AML-193 (cell line): ENCODE data around the gene CDH4.

Source experiments
- DNase-seq, 2 experiments: peaks; one replicate each; lab custom pipeline; 2025; lab: John Stamatoyannopoulos, UW

Gene CDH4

DNA sequence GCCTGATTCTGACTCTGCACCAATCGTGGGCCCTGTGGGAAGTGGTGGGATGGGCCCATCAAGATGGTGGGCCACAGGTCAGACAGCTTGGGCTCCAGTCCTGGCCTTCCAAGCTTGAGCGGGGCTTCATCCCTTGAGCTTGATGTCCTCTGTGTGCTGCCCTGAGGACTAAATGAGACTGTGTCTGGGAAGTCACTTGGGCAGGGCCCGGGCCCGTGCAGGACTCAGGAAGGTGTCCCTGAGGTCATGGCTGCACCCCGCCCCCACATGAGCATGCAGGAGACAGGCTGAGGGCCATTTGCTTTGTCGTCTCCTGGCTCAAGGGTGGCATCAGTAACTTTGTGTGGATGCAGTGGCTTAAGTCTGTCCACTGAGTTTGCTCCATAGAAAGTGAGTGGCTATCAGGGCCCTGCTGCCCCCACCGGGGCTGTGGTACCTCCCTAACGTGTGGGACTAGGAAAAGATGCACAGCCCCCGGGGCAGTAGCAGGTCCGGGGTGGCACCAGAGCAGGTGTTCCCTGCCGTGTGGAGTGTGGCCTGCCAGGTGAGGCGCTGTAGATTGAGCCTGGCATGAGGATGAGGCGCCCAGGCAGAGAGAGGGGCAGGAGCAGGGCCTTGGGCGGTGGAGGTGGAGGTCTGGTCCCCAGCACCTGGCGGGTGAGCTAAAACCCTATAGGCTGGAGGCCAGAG, 515.0 kb downstream of the CDH4 start:
- no peak for DNase-seq

DNA sequence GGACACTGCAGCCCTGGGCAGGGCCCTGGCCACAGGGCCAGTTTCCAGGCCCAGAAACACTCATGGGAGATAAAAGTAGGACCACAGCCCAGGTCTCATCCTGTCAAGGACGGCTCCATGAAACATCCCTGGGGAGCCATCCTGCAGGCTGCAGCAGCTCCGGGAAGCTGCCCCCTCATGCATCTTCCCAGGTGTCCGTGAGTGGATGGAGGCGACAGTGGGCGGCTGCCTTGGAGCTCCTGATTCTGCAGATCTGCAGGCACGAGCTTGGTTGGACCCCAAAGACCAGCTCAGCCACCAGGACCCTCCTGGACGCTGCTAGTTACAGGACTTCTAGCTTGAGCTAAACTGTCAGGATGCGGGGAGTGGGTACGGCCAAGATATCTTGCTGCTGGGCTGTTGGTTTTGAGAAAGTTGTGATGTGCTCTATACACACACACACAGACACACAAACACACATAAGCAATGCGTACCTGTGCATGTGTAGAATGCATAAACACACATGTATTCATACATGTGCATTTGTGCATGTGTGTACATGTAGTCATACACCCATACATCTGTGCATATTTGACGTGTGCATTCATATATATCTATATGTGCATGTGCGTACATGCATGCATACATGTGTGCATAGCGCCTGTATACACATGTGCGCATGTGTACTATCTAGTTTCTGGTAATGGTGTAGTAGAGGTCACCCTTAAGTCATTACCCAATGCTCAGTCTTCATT, 515.9 kb downstream of the CDH4 start:
- no peak for DNase-seq

- DNase-seq = no peak
Measured at GRCh38 chr20:61768571-61769285, 516.7 kb downstream of the CDH4 start.

- no peak for DNase-seq
Measured at GRCh38 chr20:61769286-61769832, 517.3 kb downstream of the CDH4 start.

DNA sequence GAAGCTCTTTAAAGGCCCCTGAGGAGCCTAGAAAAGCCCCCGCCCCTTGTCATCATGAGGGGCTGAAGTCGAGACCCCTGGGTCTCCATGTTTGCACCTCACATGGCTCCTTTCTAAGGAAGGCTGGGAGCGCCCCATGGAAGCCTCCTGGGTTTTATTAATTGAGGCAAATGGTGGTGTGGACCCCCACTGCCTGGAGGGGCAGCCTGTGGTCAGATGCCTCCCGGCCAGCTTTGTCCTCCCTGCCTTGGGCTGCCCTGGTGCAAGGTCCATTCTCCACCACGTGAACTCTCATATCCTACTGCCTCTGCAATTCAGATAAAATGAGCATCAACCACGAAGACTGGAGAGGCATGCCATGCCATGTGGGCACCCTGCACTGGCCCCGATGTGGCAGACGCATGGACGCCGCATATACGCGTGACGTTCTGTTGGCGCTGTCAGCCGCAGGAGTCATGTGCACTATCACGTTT, 518.1 kb downstream of the CDH4 start:
- no peak for DNase-seq

DNA sequence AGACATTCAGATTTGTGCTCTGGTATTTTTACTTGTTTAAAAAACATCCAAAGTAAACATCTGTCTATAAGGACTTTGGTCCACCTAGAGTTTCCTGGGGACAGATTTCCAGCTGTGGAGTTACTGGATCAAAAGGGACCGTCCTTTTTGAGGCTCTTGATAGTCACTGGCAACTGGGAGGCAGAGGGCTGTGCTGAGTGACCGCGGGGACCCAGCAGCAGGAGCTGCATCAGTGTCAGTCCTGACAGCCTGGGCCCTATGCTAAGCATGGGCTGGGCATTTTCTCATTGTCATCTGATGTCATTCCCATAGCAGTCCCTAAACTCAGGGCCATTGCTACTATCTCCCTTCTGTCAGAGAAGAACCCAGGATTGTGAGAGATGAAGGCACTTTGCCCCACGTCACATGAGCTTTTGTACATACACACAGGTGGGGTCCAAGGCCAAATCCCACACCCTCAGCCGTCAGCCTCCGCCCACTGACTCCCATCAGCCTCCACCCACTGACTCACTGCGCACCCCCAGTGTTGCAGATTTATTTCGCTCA, 519.8 kb downstream of the CDH4 start:
- no peak for DNase-seq

DNA sequence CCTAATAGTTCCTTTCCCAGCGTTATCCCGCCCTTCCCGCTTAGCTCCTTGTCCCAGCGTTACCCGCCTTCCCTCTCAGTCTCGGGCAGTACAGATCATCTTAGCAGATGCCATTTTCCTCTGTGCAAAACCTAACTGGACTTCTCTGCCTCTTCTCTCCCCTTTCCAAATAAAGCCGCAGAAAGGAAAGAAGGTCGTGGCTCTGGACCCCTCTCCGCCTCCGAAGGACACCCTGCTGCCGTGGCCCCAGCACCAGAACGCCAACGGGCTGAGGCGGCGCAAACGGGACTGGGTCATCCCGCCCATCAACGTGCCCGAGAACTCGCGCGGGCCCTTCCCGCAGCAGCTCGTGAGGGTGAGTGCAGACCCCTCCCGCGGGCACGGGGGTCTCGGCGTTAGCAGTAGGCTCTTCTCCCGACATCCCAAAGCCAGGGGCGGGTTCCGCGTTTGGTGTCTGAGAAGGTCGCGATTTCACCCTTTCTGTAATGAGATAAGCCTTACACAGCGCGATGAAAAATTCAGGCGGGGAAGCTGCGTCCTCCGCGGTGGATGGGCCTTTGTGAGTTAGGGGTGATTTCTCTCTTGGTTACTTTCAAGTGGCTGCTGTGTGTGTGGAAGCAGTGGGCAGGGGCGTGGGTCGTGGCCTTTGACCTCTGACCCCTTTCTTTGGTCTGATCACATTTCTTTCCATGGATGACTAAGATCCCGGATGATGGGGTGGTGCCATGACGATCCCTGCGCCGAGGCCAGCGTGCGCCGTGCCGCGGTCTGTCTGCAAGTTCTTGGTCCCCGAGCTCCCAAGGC, 521.0 kb downstream of the CDH4 start:
- no peak for DNase-seq

- DNase-seq = no peak
Measured at GRCh38 chr20:61773926-61774587, 522.0 kb downstream of the CDH4 start.

- no peak for DNase-seq
Measured at GRCh38 chr20:61775423-61775822, 523.4 kb downstream of the CDH4 start.

DNA sequence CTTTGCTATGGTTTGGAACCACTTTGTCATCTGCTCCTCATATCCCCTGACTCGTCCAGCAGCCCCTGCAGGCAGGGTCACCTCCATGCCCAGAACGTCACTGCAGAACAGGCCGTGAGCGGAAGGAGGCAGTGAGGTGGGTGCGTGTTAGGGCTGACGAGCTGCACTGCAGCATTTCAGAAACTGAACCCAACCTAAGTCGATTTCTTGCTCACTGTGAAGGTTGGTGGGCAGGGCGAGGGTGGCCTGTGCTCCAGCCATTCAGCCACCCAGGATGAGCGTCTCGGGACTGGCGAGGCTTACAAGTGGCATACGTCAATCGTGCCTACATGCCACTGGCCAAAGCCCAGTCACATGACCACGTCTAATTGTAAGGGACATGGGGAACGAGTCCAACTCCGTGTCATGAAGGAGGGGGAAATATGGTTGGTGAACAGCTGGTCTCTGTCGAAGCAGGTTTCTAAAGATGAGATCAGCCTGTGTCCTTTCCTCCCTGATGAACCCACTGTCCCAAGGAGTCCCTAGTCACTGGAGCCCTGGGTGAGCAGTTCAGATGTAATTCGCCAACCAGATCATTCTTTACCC, 524.5 kb downstream of the CDH4 start:
- DNase-seq = no peak

DNA sequence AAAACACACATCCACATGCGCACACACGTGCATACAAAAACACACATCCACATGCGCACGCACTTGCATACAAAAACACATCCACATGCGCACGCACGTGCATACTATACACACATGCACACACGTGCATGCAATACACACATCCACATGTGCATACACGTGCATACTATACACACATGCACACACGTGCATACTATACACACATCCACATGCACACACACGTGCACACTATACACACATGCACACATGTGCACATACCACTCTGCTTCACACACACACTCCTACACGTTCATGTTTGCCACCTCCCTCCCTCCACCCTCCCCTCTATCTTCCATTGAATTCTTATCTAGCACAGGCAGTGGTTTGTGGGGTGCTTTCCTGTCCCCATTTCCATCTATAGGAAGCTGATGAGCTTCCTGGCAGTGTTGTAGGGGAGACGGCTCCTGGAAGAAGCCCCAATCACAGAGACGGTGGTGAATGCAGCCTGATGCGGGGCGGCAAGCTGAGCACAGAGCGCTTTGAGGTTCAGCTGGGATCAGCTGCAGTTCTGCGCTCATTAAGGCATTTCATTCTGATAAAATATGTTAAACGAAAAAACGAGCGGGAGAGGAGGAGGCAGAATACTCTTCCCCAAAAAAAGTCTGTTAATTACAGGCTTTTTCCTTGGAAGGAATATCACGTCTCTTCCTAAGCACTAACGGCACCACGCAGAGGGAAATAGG, 525.9 kb downstream of the CDH4 start:
- no peak for DNase-seq

GRCh38 chr20:61778495-61778863, 526.4 kb downstream of the CDH4 start:
- DNase-seq = no peak

DNA sequence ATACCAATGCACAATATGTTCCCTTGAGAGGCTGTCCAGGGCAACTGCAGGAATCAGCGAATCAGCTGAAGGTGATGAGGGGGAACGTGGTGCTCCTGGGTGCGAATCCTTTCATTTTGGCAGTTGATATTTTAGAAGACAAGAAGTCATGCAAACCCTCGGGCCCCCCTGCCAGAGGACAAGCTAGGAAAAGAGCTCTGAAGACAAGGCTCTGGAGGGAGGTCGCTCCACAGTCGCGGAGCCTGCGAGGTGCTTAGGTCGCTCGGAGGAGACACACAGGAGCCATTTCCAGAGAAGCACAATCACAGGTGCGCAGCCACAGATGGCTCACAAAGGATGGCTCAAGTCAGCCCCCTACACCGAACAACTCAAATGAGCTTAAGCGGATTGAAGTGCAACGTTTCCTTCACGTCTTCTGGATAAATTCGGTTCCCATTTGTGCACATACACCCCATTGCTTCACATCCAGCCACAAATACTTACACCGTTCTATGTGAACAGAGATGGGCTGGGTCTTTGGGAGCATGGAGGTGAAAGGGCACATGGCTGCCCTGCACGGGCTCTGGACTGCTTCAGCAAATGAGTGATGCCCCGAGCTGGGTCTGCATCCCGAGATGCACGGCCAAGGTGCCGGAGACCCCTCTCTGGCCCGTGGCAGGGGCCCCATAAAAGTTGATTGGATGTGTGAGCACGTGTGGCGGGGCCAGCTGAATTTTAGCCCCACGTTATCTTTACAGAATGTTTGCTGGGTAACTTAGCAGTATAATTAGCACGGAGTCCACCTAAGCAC, 527.3 kb downstream of the CDH4 start:
- DNase-seq = no peak

DNA sequence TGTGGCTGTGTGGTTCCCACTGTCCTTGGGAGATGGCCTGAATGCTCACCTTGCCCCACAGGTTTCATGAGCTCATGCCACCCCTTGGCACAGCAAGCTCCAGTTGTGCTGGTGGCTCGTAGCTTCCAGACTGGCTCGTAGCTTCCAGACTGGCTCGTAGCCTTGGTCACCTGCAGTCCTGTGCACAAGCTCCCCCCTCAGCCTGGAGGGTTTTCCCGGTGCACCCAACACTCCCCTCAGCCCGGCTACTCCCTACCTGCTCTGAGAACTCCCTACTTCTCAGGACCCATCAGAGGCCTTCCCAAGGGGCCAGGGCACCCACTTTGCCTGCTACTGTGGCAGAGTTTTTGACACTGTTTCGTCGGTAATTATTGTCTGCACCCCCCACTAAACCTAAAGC, 528.0 kb downstream of the CDH4 start:
- no peak for DNase-seq

GRCh38 chr20:61784801-61785566, 532.9 kb downstream of the CDH4 start:
- no peak for DNase-seq

GRCh38 chr20:61785567-61785816, 533.4 kb downstream of the CDH4 start:
- no peak for DNase-seq

GRCh38 chr20:61786230-61786629, 534.2 kb downstream of the CDH4 start:
- no peak for DNase-seq

DNA sequence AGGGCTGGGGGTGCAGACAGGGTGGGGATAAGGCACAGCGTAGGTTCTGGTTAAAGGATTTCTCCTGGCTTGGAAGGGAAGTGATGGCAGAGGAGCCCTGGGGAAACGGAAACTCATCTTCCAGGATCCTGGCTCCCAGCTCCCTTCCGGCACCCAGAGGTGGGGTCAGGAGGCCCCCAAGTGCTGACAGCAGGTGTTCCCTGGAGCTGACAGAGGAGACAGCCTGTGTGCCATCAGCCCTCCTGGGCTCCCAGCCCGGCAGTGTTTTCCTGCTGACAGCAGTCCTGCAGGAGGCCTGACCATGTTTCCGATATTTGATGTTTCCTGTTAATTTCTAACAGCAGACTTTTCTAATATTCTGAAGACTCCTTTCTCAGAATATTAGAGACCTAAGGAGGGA, 536.3 kb downstream of the CDH4 start:
- no peak for DNase-seq

DNA sequence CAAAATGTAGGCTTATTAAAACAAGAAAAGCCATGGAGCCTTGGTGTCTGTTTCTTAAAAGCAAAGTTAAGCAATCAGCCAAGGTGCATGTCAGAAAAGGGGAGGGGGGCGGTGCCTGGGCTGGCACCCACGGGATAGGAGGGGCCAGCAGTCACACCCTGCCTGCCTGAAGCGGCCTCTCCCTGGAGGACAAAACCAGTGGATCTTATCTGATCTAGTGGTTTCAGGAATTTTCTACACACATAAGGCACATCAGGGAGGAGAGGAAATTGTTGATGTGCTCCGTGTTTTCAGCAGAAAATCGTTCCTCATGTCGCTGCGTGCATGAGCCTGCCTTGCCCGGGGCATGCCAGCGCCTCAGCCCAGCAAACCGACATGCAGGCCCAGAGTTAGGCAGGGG, 537.3 kb downstream of the CDH4 start:
- no peak for DNase-seq
